ENCODE results near the gene KLHL15. TPM values are rescaled to one million over a fixed set of nuclear protein-coding genes. Genes with fewer than 3 reads are reported as not detected.

KLHL15 gene
- total and polyA plus RNA-seq, 4 donors: 7.4 to 28.0 (median 13.1) TPM

GRCh38 chrX:24034485-24034884 lies 7.5 kb upstream of the KLHL15 start:
- H3K27ac ChIP-seq (ENCODE audit: low read depth, low read length): no peak overlapping the region
- DNase-seq (ENCODE audit: low read depth in 4 of 6, low spot score in 6 of 6): no peak
- H3K9me3 ChIP-seq (ENCODE audit: control insufficient read depth, insufficient read depth, low read length): no peaks in the 10 kb centered on the region
- peaks cover 11% of the 10 kb centered on the region for H3K27me3 ChIP-seq (ENCODE audit: control insufficient read depth, insufficient read depth, low read length)
- H3K4me3 ChIP-seq (ENCODE audit: low read depth, low read length): no peak overlapping the region
- H3K36me3 ChIP-seq (ENCODE audit: control insufficient read depth, insufficient read depth, low read length): no peaks in the 10 kb centered on the region
- WGBS (ENCODE audit: insufficient coverage): 81% methylated on average over 2 of the region's 5 CpGs
- no peaks in the 10 kb centered on the region for H3K4me1 ChIP-seq (ENCODE audit: control insufficient read depth, insufficient read depth, low read length)

- no peaks in the 10 kb centered on the region for H3K4me1 ChIP-seq (ENCODE audit: control insufficient read depth, insufficient read depth, low read length)
- no peaks in the 10 kb centered on the region for H3K36me3 ChIP-seq (ENCODE audit: control insufficient read depth, insufficient read depth, low read length)
- no peak overlapping the region for H3K4me3 ChIP-seq (ENCODE audit: low read depth, low read length)
- H3K27ac ChIP-seq (ENCODE audit: low read depth, low read length): no peak overlapping the region
- WGBS (ENCODE audit: insufficient coverage): 93% methylated on average over 3 of the region's 5 CpGs
- DNase-seq (ENCODE audit: low read depth in 4 of 6, low spot score in 6 of 6): no peak
- H3K9me3 ChIP-seq (ENCODE audit: control insufficient read depth, insufficient read depth, low read length): no peaks in the 10 kb centered on the region
- peaks cover 21% of the 10 kb centered on the region for H3K27me3 ChIP-seq (ENCODE audit: control insufficient read depth, insufficient read depth, low read length)
Observed at GRCh38 chrX:24030597-24030996, 3.6 kb upstream of the KLHL15 start.

GRCh38 chrX:24027985-24028384 lies 999 bp upstream of the KLHL15 start:
- 100% methylated on average over 1 of the region's 6 CpGs for WGBS (ENCODE audit: insufficient coverage)
- no peaks in the 10 kb centered on the region for H3K36me3 ChIP-seq (ENCODE audit: control insufficient read depth, insufficient read depth, low read length)
- no peaks in the 10 kb centered on the region for H3K4me1 ChIP-seq (ENCODE audit: control insufficient read depth, insufficient read depth, low read length)
- DNase-seq (ENCODE audit: low read depth in 4 of 6, low spot score in 6 of 6): no peak
- peaks cover 23% of the 10 kb centered on the region for H3K27me3 ChIP-seq (ENCODE audit: control insufficient read depth, insufficient read depth, low read length)
- H3K9me3 ChIP-seq (ENCODE audit: control insufficient read depth, insufficient read depth, low read length): no peaks in the 10 kb centered on the region
- H3K4me3 ChIP-seq (ENCODE audit: low read depth, low read length): no peak overlapping the region
- H3K27ac ChIP-seq (ENCODE audit: low read depth, low read length): no peak overlapping the region

GRCh38 chrX:24026432-24026831 lies 554 bp downstream of the KLHL15 start:
- peak in 4 of 6 donors; percentile 1 to 33 (median 18) for DNase-seq (ENCODE audit: low read depth in 4 of 6, low spot score in 6 of 6)
- H3K27ac ChIP-seq (ENCODE audit: low read depth, low read length): peak overlapping the region; percentile 93

GRCh38 chrX:24025741-24026403 lies 1.1 kb downstream of the KLHL15 start:
- Histone ChIP-seq H3K36me3 (ENCODE audit: control insufficient read depth, insufficient read depth, low read length) (peaks cover 2% of the 10 kb centered on the region), H3K4me1 (ENCODE audit: control insufficient read depth, insufficient read depth, low read length) (no peaks in the 10 kb centered on the region), H3K27ac (ENCODE audit: low read depth, low read length) (peak overlapping the region; percentile 93), H3K9me3 (ENCODE audit: control insufficient read depth, insufficient read depth, low read length) (no peaks in the 10 kb centered on the region), H3K27me3 (ENCODE audit: control insufficient read depth, insufficient read depth, low read length) (peaks cover 28% of the 10 kb centered on the region), H3K4me3 (ENCODE audit: low read depth, low read length) (peak overlapping the region; percentile 46)
- WGBS (ENCODE audit: insufficient coverage): 18% methylated on average over 40 of the region's 46 CpGs
- peak in 4 of 6 donors; percentile 14 to 74 (median 28) for DNase-seq (ENCODE audit: low read depth in 4 of 6, low spot score in 6 of 6)

More at GRCh38 chrX:24026432-24026831, 554 bp downstream of the KLHL15 start:
- H3K27me3 ChIP-seq (ENCODE audit: control insufficient read depth, insufficient read depth, low read length): peaks cover 27% of the 10 kb centered on the region
- H3K4me3 ChIP-seq (ENCODE audit: low read depth, low read length): peak overlapping the region; percentile 46
- no peaks in the 10 kb centered on the region for H3K9me3 ChIP-seq (ENCODE audit: control insufficient read depth, insufficient read depth, low read length)
- 45% methylated on average over 5 of the region's 13 CpGs for WGBS (ENCODE audit: insufficient coverage)
- no peaks in the 10 kb centered on the region for H3K4me1 ChIP-seq (ENCODE audit: control insufficient read depth, insufficient read depth, low read length)
- peaks cover 2% of the 10 kb centered on the region for H3K36me3 ChIP-seq (ENCODE audit: control insufficient read depth, insufficient read depth, low read length)

- Histone ChIP-seq H3K4me1 (ENCODE audit: control insufficient read depth, insufficient read depth, low read length) (no peaks in the 10 kb centered on the region), H3K27me3 (ENCODE audit: control insufficient read depth, insufficient read depth, low read length) (peaks cover 28% of the 10 kb centered on the region), H3K27ac (ENCODE audit: low read depth, low read length) (peak overlapping the region; percentile 64), H3K4me3 (ENCODE audit: low read depth, low read length) (peak overlapping the region; percentile 55), H3K36me3 (ENCODE audit: control insufficient read depth, insufficient read depth, low read length) (peaks cover 2% of the 10 kb centered on the region), H3K9me3 (ENCODE audit: control insufficient read depth, insufficient read depth, low read length) (no peaks in the 10 kb centered on the region)
- WGBS (ENCODE audit: insufficient coverage): 23% methylated on average over 107 of the region's 111 CpGs
- peak; percentile 38 to 95 (median 72) for DNase-seq (ENCODE audit: low read depth in 4 of 6, low spot score in 6 of 6)
Observed at GRCh38 chrX:24024819-24025740, 1.9 kb downstream of the KLHL15 start.

GRCh38 chrX:24023972-24024669 lies 2.9 kb downstream of the KLHL15 start:
- no peaks in the 10 kb centered on the region for H3K4me1 ChIP-seq (ENCODE audit: control insufficient read depth, insufficient read depth, low read length)
- peak overlapping the region; percentile 64 for H3K27ac ChIP-seq (ENCODE audit: low read depth, low read length)
- 52% methylated on average over 7 of the region's 19 CpGs for WGBS (ENCODE audit: insufficient coverage)
- peaks cover 2% of the 10 kb centered on the region for H3K36me3 ChIP-seq (ENCODE audit: control insufficient read depth, insufficient read depth, low read length)
- peak overlapping the region; percentile 55 for H3K4me3 ChIP-seq (ENCODE audit: low read depth, low read length)
- no peaks in the 10 kb centered on the region for H3K9me3 ChIP-seq (ENCODE audit: control insufficient read depth, insufficient read depth, low read length)
- H3K27me3 ChIP-seq (ENCODE audit: control insufficient read depth, insufficient read depth, low read length): peaks cover 22% of the 10 kb centered on the region
- peak in 4 of 6 donors; percentile 6 to 29 (median 10) for DNase-seq (ENCODE audit: low read depth in 4 of 6, low spot score in 6 of 6)

- Histone ChIP-seq H3K27me3 (ENCODE audit: control insufficient read depth, insufficient read depth, low read length) (peaks cover 21% of the 10 kb centered on the region), H3K27ac (ENCODE audit: low read depth, low read length) (peak overlapping the region; percentile 40), H3K4me3 (ENCODE audit: low read depth, low read length) (peak overlapping the region; percentile 55), H3K4me1 (ENCODE audit: control insufficient read depth, insufficient read depth, low read length) (no peaks in the 10 kb centered on the region), H3K9me3 (ENCODE audit: control insufficient read depth, insufficient read depth, low read length) (no peaks in the 10 kb centered on the region), H3K36me3 (ENCODE audit: control insufficient read depth, insufficient read depth, low read length) (peaks cover 2% of the 10 kb centered on the region)
- no peak for DNase-seq (ENCODE audit: low read depth in 4 of 6, low spot score in 6 of 6)
- no CpG with 5 or more reads among the region's 1 CpG for WGBS (ENCODE audit: insufficient coverage)
Observed at GRCh38 chrX:24023544-24023943, 3.4 kb downstream of the KLHL15 start.

GRCh38 chrX:24020306-24020876 lies 6.6 kb downstream of the KLHL15 start:
- H3K4me3 ChIP-seq (ENCODE audit: low read depth, low read length): no peak overlapping the region
- no peak overlapping the region for H3K27ac ChIP-seq (ENCODE audit: low read depth, low read length)
- H3K4me1 ChIP-seq (ENCODE audit: control insufficient read depth, insufficient read depth, low read length): no peaks in the 10 kb centered on the region

More at GRCh38 chrX:24020306-24020876, 6.6 kb downstream of the KLHL15 start:
- Histone ChIP-seq H3K9me3 (ENCODE audit: control insufficient read depth, insufficient read depth, low read length) (no peaks in the 10 kb centered on the region), H3K36me3 (ENCODE audit: control insufficient read depth, insufficient read depth, low read length) (peaks cover 4% of the 10 kb centered on the region), H3K27me3 (ENCODE audit: control insufficient read depth, insufficient read depth, low read length) (peaks cover 23% of the 10 kb centered on the region)
- no peak for DNase-seq (ENCODE audit: low read depth in 4 of 6, low spot score in 6 of 6)
- WGBS (ENCODE audit: insufficient coverage): no CpG with 5 or more reads among the region's 3 CpGs
